ENCODE data around the gene TAB3.

Gene TAB3

DNA sequence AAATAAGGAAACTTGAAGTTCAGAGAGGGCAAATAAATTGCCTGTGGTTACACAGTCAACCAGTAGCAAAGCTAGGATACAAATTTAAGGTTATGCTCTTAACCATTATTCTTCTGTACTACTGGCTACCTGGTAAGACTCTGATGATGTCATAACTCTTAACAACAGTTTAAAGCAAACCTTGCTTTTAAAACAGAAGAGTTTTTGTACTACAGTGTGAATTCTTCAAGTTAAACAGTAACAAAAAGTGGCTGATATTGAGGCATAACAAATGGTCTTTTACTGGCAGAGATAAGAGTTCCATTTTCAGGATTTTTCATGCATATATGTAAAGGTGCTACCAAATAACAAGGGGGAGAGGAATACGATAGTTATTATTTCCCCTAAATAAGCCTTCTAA lies 23.4 kb downstream of the TAB3 start:
- Histone ChIP-seq H3K36me3 (ENCODE audit: control insufficient read depth in 2 of 2, insufficient read depth in 1 of 2, low read length in 2 of 2) (peaks cover 7 to 15% of the 10 kb centered on the region in 2 experiments; a peak in 2 of 3 replicates), H3K9me3 (ENCODE audit: control insufficient read depth, insufficient read depth, low read depth, low read length) (no peaks in the 10 kb centered on the region), H3K4me3 (ENCODE audit: low read depth, low read length) (no peak overlapping the region), H3K4me1 (ENCODE audit: control insufficient read depth, insufficient read depth, low read length) (no peaks in the 10 kb centered on the region), H3K27ac (ENCODE audit: extremely low read depth, low read depth, low read length) (no peak overlapping the region)
- CTCF ChIA-PET, result interaction anchor here (2.7 kb wide), 1 partner anchor 129 kb away, joined by 16 read pairs; no protein-coding TSS in a partner anchor
- POLR2A ChIA-PET, result no interaction called here
- TF ChIP-seq, protein P1, sequence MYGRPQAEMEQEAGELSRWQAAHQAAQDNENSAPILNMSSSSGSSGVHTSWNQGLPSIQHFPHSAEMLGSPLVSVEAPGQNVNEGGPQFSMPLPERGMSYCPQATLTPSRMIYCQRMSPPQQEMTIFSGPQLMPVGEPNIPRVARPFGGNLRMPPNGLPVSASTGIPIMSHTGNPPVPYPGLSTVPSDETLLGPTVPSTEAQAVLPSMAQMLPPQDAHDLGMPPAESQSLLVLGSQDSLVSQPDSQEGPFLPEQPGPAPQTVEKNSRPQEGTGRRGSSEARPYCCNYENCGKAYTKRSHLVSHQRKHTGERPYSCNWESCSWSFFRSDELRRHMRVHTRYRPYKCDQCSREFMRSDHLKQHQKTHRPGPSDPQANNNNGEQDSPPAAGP (tag by site-specific recombination; IDR thresholded peaks at IDR 0.05), result no peak
- TF ChIP-seq ZNF830 (tag by site-specific recombination; IDR thresholded peaks at IDR 0.05; ENCODE audit: low read depth) (no peak), ZNF121 (tag by site-specific recombination; IDR thresholded peaks at IDR 0.05) (no peak), ZNF266 (tag by site-specific recombination; IDR thresholded peaks at IDR 0.05; ENCODE audit: low read depth) (no peak), ZNF10 (tag by site-specific recombination; IDR thresholded peaks at IDR 0.05) (no peak), ZNF596 (tag by site-specific recombination; IDR thresholded peaks at IDR 0.05) (no peak), ZNF175 (tag by site-specific recombination; IDR thresholded peaks at IDR 0.05) (no peak), ZNF138 (tag by site-specific recombination; IDR thresholded peaks at IDR 0.05; ENCODE audit: borderline replicate concordance) (no peak), GLI4 (tag by site-specific recombination; IDR thresholded peaks at IDR 0.05) (no peak), ZNF174 (tag by site-specific recombination; IDR thresholded peaks at IDR 0.05) (no peak), ZNF610 (tag by site-specific recombination; IDR thresholded peaks at IDR 0.05; ENCODE audit: borderline replicate concordance) (no peak)
- TF ChIP-seq, protein P2, sequence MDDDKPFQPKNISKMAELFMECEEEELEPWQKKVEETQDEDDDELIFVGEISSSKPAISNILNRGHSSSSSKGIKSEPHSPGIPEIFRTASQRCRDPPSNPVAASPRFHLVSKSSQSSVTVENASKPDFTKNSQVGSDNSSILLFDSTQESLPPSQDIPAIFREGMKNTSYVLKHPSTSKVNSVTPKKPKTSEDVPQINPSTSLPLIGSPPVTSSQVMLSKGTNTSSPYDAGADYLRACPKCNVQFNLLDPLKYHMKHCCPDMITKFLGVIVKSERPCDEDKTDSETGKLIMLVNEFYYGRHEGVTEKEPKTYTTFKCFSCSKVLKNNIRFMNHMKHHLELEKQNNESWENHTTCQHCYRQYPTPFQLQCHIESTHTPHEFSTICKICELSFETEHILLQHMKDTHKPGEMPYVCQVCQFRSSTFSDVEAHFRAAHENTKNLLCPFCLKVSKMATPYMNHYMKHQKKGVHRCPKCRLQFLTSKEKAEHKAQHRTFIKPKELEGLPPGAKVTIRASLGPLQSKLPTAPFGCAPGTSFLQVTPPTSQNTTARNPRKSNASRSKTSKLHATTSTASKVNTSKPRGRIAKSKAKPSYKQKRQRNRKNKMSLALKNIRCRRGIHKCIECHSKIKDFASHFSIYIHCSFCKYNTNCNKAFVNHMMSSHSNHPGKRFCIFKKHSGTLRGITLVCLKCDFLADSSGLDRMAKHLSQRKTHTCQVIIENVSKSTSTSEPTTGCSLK (tag by site-specific recombination; IDR thresholded peaks at IDR 0.05), result no peak
- TF ChIP-seq, protein P3, sequence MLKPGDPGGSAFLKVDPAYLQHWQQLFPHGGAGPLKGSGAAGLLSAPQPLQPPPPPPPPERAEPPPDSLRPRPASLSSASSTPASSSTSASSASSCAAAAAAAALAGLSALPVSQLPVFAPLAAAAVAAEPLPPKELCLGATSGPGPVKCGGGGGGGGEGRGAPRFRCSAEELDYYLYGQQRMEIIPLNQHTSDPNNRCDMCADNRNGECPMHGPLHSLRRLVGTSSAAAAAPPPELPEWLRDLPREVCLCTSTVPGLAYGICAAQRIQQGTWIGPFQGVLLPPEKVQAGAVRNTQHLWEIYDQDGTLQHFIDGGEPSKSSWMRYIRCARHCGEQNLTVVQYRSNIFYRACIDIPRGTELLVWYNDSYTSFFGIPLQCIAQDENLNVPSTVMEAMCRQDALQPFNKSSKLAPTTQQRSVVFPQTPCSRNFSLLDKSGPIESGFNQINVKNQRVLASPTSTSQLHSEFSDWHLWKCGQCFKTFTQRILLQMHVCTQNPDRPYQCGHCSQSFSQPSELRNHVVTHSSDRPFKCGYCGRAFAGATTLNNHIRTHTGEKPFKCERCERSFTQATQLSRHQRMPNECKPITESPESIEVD (tag by site-specific recombination; IDR thresholded peaks at IDR 0.05), result no peak

DNA sequence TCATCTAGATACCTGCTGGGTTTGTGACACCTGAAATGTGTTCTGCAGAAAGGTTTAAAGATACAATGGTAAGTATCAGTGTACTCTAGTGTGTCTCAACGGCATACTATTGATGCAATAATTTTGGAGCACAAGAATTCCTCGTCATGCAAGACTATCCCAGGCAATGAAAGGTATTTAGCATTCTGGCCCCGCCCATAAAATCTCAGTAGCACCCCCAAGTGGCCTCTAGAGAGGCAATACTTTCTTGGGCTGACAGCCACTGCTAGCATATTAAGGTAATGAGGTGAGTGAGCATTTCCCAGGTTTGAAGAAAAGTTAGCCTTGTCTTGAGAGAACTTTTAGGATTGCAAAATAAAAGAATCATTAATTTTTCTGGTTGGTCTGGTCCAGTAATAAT lies 24.0 kb downstream of the TAB3 start:
- Histone ChIP-seq H3K9me3 (ENCODE audit: control insufficient read depth, insufficient read depth, low read depth, low read length) (no peaks in the 10 kb centered on the region), H3K4me3 (ENCODE audit: low read depth, low read length) (no peak overlapping the region), H3K36me3 (ENCODE audit: control insufficient read depth in 2 of 2, insufficient read depth in 1 of 2, low read length in 2 of 2) (peaks cover 7 to 15% of the 10 kb centered on the region in 2 experiments; a peak in 2 of 3 replicates), H3K27ac (ENCODE audit: extremely low read depth, low read depth, low read length) (no peak overlapping the region), H3K4me1 (ENCODE audit: control insufficient read depth, insufficient read depth, low read length) (no peaks in the 10 kb centered on the region)
- TF ChIP-seq, protein P4, sequence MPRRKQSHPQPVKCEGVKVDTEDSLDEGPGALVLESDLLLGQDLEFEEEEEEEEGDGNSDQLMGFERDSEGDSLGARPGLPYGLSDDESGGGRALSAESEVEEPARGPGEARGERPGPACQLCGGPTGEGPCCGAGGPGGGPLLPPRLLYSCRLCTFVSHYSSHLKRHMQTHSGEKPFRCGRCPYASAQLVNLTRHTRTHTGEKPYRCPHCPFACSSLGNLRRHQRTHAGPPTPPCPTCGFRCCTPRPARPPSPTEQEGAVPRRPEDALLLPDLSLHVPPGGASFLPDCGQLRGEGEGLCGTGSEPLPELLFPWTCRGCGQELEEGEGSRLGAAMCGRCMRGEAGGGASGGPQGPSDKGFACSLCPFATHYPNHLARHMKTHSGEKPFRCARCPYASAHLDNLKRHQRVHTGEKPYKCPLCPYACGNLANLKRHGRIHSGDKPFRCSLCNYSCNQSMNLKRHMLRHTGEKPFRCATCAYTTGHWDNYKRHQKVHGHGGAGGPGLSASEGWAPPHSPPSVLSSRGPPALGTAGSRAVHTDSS (tag by site-specific recombination; IDR thresholded peaks at IDR 0.05), result no peak
- no peak for TF ChIP-seq ZNF184 (tag by site-specific recombination; IDR thresholded peaks at IDR 0.05)
- no peak for TF ChIP-seq ZNF560 (tag by site-specific recombination; IDR thresholded peaks at IDR 0.05; ENCODE audit: borderline replicate concordance)
- no peak for TF ChIP-seq ZNF549 (tag by site-specific recombination; IDR thresholded peaks at IDR 0.05)
- ChIA-PET CTCF (interaction anchor here (2.7 kb wide), 1 partner anchor 129 kb away, joined by 16 read pairs; no protein-coding TSS in a partner anchor), POLR2A (no interaction called here)

Measured in HEK293 (cell line).